ENCODE measurements around the gene XPO1.
"Not testable (repeated sequence)": the region's sequence is repeated elsewhere in the genome, so short reads cannot be mapped to it uniquely, and the experiment has no call there.

The XPO1 gene

DNA sequence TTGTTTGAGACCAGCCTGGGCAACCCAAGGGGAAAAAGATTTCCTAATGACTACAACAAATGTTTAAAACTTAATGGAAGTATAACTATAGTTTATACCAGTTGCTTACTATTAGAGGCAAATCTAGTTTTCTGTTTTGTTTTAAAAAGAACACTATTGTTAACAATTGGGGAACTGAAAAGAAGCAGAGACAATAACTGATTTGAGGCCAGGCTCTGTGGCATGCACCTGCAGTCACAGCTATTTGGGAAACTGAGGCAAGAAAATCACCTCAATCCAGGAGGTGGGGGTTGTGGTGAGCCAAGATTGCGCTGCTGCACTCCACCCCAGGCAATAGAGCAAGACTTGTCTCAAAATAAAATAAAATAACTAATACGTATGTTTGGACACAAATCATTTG, 39.1 kb downstream of the XPO1 start:
- Mint-ChIP-seq H3K9me3 (no peaks in the 10 kb centered on the region), H3K27ac (no peak overlapping the region), H3K36me3 (ENCODE audit: low read depth) (peaks cover 81% of the 10 kb centered on the region), H3K4me3 (no peak overlapping the region), H3K27me3 (ENCODE audit: low read depth, poor library complexity) (no peaks in the 10 kb centered on the region), H3K4me1 (no peaks in the 10 kb centered on the region)
- TF ChIP-seq, protein P1, sequence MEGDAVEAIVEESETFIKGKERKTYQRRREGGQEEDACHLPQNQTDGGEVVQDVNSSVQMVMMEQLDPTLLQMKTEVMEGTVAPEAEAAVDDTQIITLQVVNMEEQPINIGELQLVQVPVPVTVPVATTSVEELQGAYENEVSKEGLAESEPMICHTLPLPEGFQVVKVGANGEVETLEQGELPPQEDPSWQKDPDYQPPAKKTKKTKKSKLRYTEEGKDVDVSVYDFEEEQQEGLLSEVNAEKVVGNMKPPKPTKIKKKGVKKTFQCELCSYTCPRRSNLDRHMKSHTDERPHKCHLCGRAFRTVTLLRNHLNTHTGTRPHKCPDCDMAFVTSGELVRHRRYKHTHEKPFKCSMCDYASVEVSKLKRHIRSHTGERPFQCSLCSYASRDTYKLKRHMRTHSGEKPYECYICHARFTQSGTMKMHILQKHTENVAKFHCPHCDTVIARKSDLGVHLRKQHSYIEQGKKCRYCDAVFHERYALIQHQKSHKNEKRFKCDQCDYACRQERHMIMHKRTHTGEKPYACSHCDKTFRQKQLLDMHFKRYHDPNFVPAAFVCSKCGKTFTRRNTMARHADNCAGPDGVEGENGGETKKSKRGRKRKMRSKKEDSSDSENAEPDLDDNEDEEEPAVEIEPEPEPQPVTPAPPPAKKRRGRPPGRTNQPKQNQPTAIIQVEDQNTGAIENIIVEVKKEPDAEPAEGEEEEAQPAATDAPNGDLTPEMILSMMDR (IDR thresholded peaks at IDR 0.05) = no peak
- no peak for DNase-seq

DNA sequence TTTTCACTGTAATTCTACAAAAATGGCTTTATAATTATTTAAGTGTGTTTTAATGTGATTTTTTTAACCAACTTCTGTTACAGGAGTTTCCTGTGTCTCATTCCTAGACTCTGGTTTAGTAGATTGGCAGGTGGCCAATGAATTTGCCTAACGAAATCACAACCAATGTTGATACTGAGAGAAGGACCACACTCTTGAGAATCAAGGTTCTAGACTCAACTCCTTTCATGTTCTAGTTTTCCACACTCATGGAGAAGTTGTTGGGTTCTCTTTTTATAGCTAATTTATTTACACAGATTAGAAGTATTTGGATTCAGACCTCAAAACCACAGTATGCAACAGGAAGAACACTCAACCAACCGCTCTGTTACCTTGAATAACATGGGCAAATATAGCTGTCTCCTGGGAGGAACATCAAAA, 44.6 kb downstream of the XPO1 start:
- no peaks in the 10 kb centered on the region for H3K27me3 Mint-ChIP-seq (ENCODE audit: low read depth, poor library complexity)
- H3K36me3 Mint-ChIP-seq (ENCODE audit: low read depth) = peaks cover 94% of the 10 kb centered on the region
- no peak for DNase-seq
- no peaks in the 10 kb centered on the region for H3K9me3 Mint-ChIP-seq
- H3K4me3 Mint-ChIP-seq = no peak overlapping the region
- no peaks in the 10 kb centered on the region for H3K4me1 Mint-ChIP-seq
- H3K27ac Mint-ChIP-seq = no peak overlapping the region
- TF ChIP-seq, protein P1 (IDR thresholded peaks at IDR 0.05) = no peak

DNA sequence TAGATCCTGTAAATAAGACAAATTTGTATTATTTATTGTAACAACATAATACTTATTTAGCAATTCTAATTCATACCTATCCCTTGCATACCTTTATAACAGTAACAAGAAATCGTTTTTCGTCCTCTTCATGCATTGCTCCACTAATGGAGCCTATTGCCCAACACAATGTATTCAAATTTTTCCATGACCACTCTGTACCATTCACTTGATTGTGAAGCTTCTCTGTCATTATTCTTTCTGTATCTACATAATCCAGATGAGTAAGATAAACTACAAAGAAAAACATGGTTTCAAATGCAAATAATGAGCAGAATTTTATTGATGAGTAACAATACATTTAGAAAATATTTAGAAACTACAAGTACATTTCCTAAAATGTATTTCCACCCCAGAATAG, 45.7 kb downstream of the XPO1 start:
- H3K36me3 Mint-ChIP-seq (ENCODE audit: low read depth) = peaks cover 94% of the 10 kb centered on the region
- H3K9me3 Mint-ChIP-seq = no peaks in the 10 kb centered on the region
- TF ChIP-seq, protein P1 (IDR thresholded peaks at IDR 0.05) = no peak
- no peak for DNase-seq
- H3K4me3 Mint-ChIP-seq = no peak overlapping the region
- H3K27me3 Mint-ChIP-seq (ENCODE audit: low read depth, poor library complexity) = no peaks in the 10 kb centered on the region
- H3K4me1 Mint-ChIP-seq = no peaks in the 10 kb centered on the region
- H3K27ac Mint-ChIP-seq = no peak overlapping the region

DNA sequence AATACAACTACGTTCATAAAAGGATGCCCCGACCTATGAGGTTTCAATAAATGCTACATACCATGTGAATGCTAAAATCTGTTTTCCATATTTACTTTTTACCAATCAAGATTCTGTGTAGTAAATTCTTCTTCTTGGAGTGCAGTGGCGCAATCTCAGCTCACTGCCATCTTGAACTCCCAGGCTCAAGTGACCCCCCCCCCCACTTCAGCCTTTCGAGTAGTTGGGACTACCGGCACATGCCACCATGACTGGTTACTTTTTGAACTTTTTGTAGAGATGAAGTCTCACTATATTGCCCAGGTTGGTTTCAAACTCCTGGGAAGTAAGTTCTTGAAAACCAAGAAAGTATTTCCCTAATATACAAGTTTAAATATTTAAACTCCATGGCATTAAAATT, 52.9 kb downstream of the XPO1 start:
- TF ChIP-seq, protein P1 (IDR thresholded peaks at IDR 0.05) = no peak
- Mint-ChIP-seq H3K27me3 (ENCODE audit: low read depth, poor library complexity) (no peaks in the 10 kb centered on the region), H3K4me1 (no peaks in the 10 kb centered on the region), H3K9me3 (no peaks in the 10 kb centered on the region), H3K4me3 (no peak overlapping the region), H3K27ac (peak overlapping the region; percentile 29), H3K36me3 (ENCODE audit: low read depth) (peaks cover 87% of the 10 kb centered on the region)
- no peak for DNase-seq

DNA sequence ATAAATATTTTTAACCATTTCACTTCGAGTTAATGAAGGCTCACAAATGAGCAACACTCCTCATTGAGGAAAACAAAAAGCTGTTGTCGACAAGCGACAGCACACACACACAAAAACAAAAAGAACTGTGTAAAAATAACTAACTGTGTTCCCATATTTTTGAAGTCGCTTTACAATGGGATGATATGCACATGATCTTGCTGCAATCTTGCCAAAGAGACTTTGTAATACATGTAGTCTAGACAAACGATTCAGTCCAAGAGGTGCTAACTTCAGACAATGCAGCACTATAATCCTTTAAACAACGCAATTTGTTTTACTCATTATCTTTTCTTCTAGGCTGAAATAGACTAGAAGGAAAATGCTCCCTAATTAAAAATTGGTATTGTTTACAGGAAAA, 60.1 kb downstream of the XPO1 start:
- H3K9me3 Mint-ChIP-seq = no peaks in the 10 kb centered on the region
- no peak overlapping the region for H3K4me3 Mint-ChIP-seq
- H3K36me3 Mint-ChIP-seq (ENCODE audit: low read depth) = peaks cover 62% of the 10 kb centered on the region
- H3K27me3 Mint-ChIP-seq (ENCODE audit: low read depth, poor library complexity) = no peaks in the 10 kb centered on the region
- TF ChIP-seq, protein P1 (IDR thresholded peaks at IDR 0.05) = no peak
- DNase-seq = no peak
- no peaks in the 10 kb centered on the region for H3K4me1 Mint-ChIP-seq
- peak overlapping the region; percentile 56 for H3K27ac Mint-ChIP-seq

DNA sequence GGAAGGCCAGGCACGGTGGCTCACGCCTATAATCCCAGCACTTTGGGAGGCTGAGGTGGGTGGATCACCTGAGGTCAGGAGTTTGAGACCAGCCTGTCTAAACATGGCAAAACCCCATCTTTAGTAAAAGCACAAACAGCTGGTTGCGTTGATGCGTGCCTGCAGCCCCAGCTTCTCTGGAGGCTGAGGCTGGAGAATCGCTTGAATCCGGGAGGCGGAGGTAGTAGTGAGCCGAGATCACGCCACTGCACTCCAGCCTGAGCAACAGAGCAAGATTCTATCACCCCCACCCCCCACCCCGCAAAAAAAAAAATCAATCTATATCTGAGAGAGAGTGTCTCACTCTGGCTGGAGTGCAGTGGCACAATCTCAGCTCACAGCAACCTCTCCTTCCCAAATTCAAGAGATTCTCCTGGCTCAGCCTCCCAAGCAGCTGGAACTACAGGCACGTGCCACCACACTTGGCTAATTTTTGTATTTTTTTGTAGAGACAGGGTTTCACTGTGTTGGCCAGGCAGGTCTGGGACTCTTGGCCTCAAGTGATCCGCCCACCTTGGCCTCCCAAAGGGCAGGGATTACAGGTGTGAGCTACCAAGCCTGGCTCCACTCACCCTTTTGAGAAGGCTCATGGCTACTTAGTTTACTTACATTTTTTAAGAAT, 61.1 kb downstream of the XPO1 start:
- not testable (repeated sequence) for H3K4me1 Mint-ChIP-seq; H3K9me3 Mint-ChIP-seq; H3K27me3 Mint-ChIP-seq (ENCODE audit: low read depth, poor library complexity); DNase-seq; H3K4me3 Mint-ChIP-seq
- Mint-ChIP-seq H3K36me3 (ENCODE audit: low read depth) (peaks cover 52% of the 10 kb centered on the region), H3K27ac (peak overlapping the region; percentile 61)

Measured in nephron progenitor cell (in vitro differentiated cells).